ENCODE data around the gene ARHGEF37. TPM values are rescaled to one million over a fixed set of nuclear protein-coding genes. Genes with fewer than 3 reads are reported as not detected.
A peak's percentile ranks its signal among the peaks of the same experiment; 100 is the strongest.

ARHGEF37 gene
- total RNA-seq, 1 donor from 2014 or later, result 17.7 TPM

GRCh38 chr5:149614034-149614907 lies 33.0 kb downstream of the ARHGEF37 start:
- Histone ChIP-seq H3K36me3 (peaks cover 0 to 20% of the 10 kb centered on the region in 2 donors), H3K27ac (no peak overlapping the region), H3K9me3 (no peaks in the 10 kb centered on the region), H3K4me3 (no peak overlapping the region), H3K4me1 (peaks cover 13% of the 10 kb centered on the region), H3K27me3 (no peaks in the 10 kb centered on the region)
- no peak for DNase-seq (ENCODE audit: extremely low spot score in 2 of 2)
- intact Hi-C loops (cut with DNase I), result no loop called here
- TF ChIP-seq POLR2A (IDR thresholded peaks at IDR 0.05) (no peak), POLR2AphosphoS5 (IDR thresholded peaks at IDR 0.05; ENCODE audit: insufficient read depth in 1 of 2, low read depth in 1 of 2) (no peak), CTCF (IDR thresholded peaks at IDR 0.05) (no peak)

DNA sequence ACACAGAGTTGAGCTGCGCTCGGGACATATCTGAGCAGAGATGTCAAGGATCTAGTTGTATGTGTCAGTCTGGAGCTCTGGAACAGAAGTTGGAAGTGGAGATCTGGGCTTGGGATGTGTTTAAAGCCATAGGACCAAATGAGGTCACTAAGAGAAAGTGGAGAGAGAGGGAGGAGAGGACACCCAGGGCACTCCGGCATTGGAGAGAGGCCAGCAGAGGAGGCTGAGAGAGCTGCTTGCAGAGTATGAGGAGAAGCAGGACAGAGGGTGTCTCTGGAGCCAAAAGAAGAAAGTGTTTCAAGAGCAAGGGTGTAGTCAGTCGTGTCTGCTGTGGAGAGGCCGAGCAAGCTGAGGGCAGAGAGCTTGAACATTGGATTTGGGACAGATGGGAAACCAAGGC lies 34.7 kb downstream of the ARHGEF37 start:
- Histone ChIP-seq H3K36me3 (peaks cover 0 to 23% of the 10 kb centered on the region in 2 donors), H3K4me1 (peaks cover 14% of the 10 kb centered on the region), H3K4me3 (no peak overlapping the region), H3K27me3 (no peaks in the 10 kb centered on the region), H3K27ac (peak overlapping the region; percentile 36), H3K9me3 (no peaks in the 10 kb centered on the region)
- no peak for DNase-seq (ENCODE audit: extremely low spot score in 2 of 2)
- intact Hi-C loops (cut with DNase I), result no loop called here
- no peak for TF ChIP-seq POLR2A (IDR thresholded peaks at IDR 0.05)
- TF ChIP-seq CTCF (IDR thresholded peaks at IDR 0.05), result no peak

- H3K27ac ChIP-seq, result peak overlapping the region; percentile 36
- TF ChIP-seq POLR2AphosphoS5 (IDR thresholded peaks at IDR 0.05; ENCODE audit: insufficient read depth in 1 of 2, low read depth in 1 of 2), result no peak
- no peak for DNase-seq (ENCODE audit: extremely low spot score in 2 of 2)
- no peak overlapping the region for H3K4me3 ChIP-seq
- peaks cover 14% of the 10 kb centered on the region for H3K4me1 ChIP-seq
- intact Hi-C loops (cut with DNase I), result no loop called here
- H3K9me3 ChIP-seq, result no peaks in the 10 kb centered on the region
- H3K27me3 ChIP-seq, result no peaks in the 10 kb centered on the region
- peaks cover 0 to 23% of the 10 kb centered on the region in 2 donors for H3K36me3 ChIP-seq
Observed at GRCh38 chr5:149616727-149617285, 35.5 kb downstream of the ARHGEF37 start.

DNA sequence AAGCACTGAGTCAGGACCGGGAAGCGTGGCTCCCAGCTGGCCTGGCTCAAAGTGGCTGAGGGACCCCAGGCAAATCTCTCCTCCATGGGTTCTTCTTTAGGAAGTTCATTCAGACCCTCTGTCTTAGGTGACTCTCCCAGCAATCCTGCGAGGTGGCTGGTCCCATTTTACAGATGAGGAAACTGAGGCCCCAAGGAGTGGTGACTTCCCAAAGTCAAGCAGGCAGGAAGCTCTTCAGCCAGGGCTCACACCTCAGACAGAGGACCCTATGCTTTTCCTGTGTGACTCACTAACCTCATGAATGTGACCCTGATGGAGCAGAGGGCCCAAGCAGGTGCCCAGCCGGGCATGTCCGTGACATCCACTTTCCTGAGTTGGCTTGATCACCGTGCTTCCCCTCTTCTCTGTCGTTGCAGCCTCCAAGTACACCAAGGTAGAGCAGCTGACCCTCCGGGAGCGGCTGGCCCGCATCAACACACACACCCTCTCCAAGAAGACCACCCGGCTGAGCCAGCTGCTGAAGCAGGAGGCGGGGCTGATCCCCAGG lies 36.5 kb downstream of the ARHGEF37 start:
- no peak for TF ChIP-seq CTCF (IDR thresholded peaks at IDR 0.05)
- no peak for TF ChIP-seq POLR2AphosphoS5 (IDR thresholded peaks at IDR 0.05; ENCODE audit: insufficient read depth in 1 of 2, low read depth in 1 of 2)
- no peak for TF ChIP-seq POLR2A (IDR thresholded peaks at IDR 0.05)
- Histone ChIP-seq H3K9me3 (no peaks in the 10 kb centered on the region), H3K4me1 (peaks cover 14% of the 10 kb centered on the region), H3K27me3 (no peaks in the 10 kb centered on the region), H3K27ac (peak overlapping the region; percentile 62), H3K4me3 (no peak overlapping the region), H3K36me3 (peaks cover 0 to 26% of the 10 kb centered on the region in 2 donors)
- intact Hi-C loops (cut with DNase I), result no loop called here
- DNase-seq (ENCODE audit: extremely low spot score in 2 of 2), result no peak

- Histone ChIP-seq H3K4me1 (peaks cover 14% of the 10 kb centered on the region), H3K27me3 (no peaks in the 10 kb centered on the region), H3K36me3 (peaks cover 0 to 35% of the 10 kb centered on the region in 2 donors), H3K27ac (peak overlapping the region; percentile 62), H3K9me3 (no peaks in the 10 kb centered on the region), H3K4me3 (no peak overlapping the region)
- intact Hi-C loops (cut with DNase I), result no loop called here
- TF ChIP-seq CTCF (IDR thresholded peaks at IDR 0.05), result peak; percentile 28 to 51 (median 37)
- no peak for TF ChIP-seq POLR2AphosphoS5 (IDR thresholded peaks at IDR 0.05; ENCODE audit: insufficient read depth in 1 of 2, low read depth in 1 of 2)
- TF ChIP-seq POLR2A (IDR thresholded peaks at IDR 0.05), result no peak
- no peak for DNase-seq (ENCODE audit: extremely low spot score in 2 of 2)
Observed at GRCh38 chr5:149618581-149619248, 37.4 kb downstream of the ARHGEF37 start.
